Myocyte (in vitro differentiated cells): Measurements from ENCODE around the gene CYTIP. TPM values are rescaled to one million over a fixed set of nuclear protein-coding genes. Genes with fewer than 3 reads are reported as not detected.
"Not testable (repeated sequence)": the region's sequence is repeated elsewhere in the genome, so short reads cannot be mapped to it uniquely, and the experiment has no call there.

Source experiments
- DNase-seq: peaks from one replicate; pipeline ENCODE4 v3.0.0-alpha.2; 2012; ENCODE audit warnings: low read depth
- total RNA-seq: library from RNA; depleted of rRNA; stranded (reverse); fragments of >200 nt; gene quantifications from 2 replicates; pipeline ENCODE4 v1.2.3, GENCODE V29; 2014

The CYTIP gene
- total RNA-seq, 1 donor from 2014 or later = 1.9 TPM

GRCh38 chr2:157386247-157386646, 57.6 kb downstream of the CYTIP start:
- no peak for DNase-seq

GRCh38 chr2:157377861-157378260, 66.0 kb downstream of the CYTIP start:
- peak; percentile 68 for DNase-seq

GRCh38 chr2:157376041-157376440, 67.8 kb downstream of the CYTIP start:
- DNase-seq = no peak

GRCh38 chr2:157375384-157375783, 68.5 kb downstream of the CYTIP start:
- DNase-seq = no peak

GRCh38 chr2:157368508-157368907, 75.4 kb downstream of the CYTIP start:
- not testable (repeated sequence) for DNase-seq

GRCh38 chr2:157367704-157368103, 76.2 kb downstream of the CYTIP start:
- no peak for DNase-seq

Other genes with a start within 250 kb of the CYTIP start
- gene GALNT5, start 186.4 kb downstream of the CYTIP start, total RNA-seq = 25.6 and 27.1 TPM in 2 replicates
- 0.62 and 0.78 TPM in 2 replicates for gene ERMN, start 118.3 kb downstream of the CYTIP start, total RNA-seq
- 4.0 and 7.8 TPM in 2 replicates for gene ACVR1C, start 184.8 kb upstream of the CYTIP start, total RNA-seq